HG03442 (cell line): ENCODE data around the gene ZBTB7B.
A peak's percentile ranks its signal among the peaks of the same experiment; 100 is the strongest.
"Not testable (repeated sequence)": the region's sequence is repeated elsewhere in the genome, so short reads cannot be mapped to it uniquely, and the experiment has no call there.

Experiments used
- ATAC-seq: cut with Tn5 transposase; IDR thresholded peaks from one replicate; pipeline ENCODE4 v1.9.1; 2021; ENCODE audit warnings: mild to moderate bottlenecking, moderate library complexity; ENCODE audit not compliant: unreplicated experiment

ZBTB7B gene

GRCh38 chr1:154967331-154967950 is 35.2 kb upstream of the ZBTB7B start:
- ATAC-seq = no peak

GRCh38 chr1:154968731-154969130 is 33.9 kb upstream of the ZBTB7B start:
- no peak for ATAC-seq

- no peak for ATAC-seq
Measured at GRCh38 chr1:154969246-154969645, 33.4 kb upstream of the ZBTB7B start.

- no peak for ATAC-seq
Measured at GRCh38 chr1:154969860-154970452, 32.6 kb upstream of the ZBTB7B start.

GRCh38 chr1:154970631-154971340 is 31.8 kb upstream of the ZBTB7B start, which contains the start of gene SHC1:
Gene SHC1 (minus strand): TSS chr1:154970747. CDS start chr1:154970526, 221 bp downstream.
- no peak for ATAC-seq

GRCh38 chr1:154971341-154971998 is 31.1 kb upstream of the ZBTB7B start:
- ATAC-seq = no peak

- ATAC-seq = no peak
Measured at GRCh38 chr1:154972213-154972516, 30.4 kb upstream of the ZBTB7B start.

GRCh38 chr1:154972517-154973343 is 29.9 kb upstream of the ZBTB7B start:
- no peak for ATAC-seq

- no peak for ATAC-seq
Measured at GRCh38 chr1:154973344-154974101, 29.1 kb upstream of the ZBTB7B start.

GRCh38 chr1:154974102-154974807 is 28.3 kb upstream of the ZBTB7B start, which contains the start of gene CKS1B:
Gene CKS1B (plus strand): TSS chr1:154974681. CDS start chr1:154974746, 65 bp downstream.
- ATAC-seq = peak; percentile 71

GRCh38 chr1:154974808-154975408 is 27.7 kb upstream of the ZBTB7B start:
- ATAC-seq = peak; percentile 32

- no peak for ATAC-seq
Measured at GRCh38 chr1:154975409-154976059, 27.1 kb upstream of the ZBTB7B start.

GRCh38 chr1:154977762-154978161 is 24.8 kb upstream of the ZBTB7B start:
- not testable (repeated sequence) for ATAC-seq

GRCh38 chr1:154978360-154978759 is 24.2 kb upstream of the ZBTB7B start:
- ATAC-seq = no peak

- no peak for ATAC-seq
Measured at GRCh38 chr1:154982341-154982740, 20.3 kb upstream of the ZBTB7B start.

- ATAC-seq = peak; percentile 98
Measured at GRCh38 chr1:154982897-154983648, 19.5 kb upstream of the ZBTB7B start, which contains the start of gene FLAD1. Gene FLAD1 (plus strand): TSS chr1:154983344. CDS start chr1:154983695, 351 bp downstream.

GRCh38 chr1:154983776-154984466 is 18.7 kb upstream of the ZBTB7B start:
- ATAC-seq = no peak
